Rectal smooth muscle tissue (tissue), 1 donor: ENCODE results near the gene PLA2G4D.
"Not testable (repeated sequence)": the region's sequence is repeated elsewhere in the genome, so short reads cannot be mapped to it uniquely, and the experiment has no call there.

Experiments used
- H3K27ac ChIP-seq: one replicate; pipeline ENCODE4 v1.7.0; 2013; ENCODE audit warnings: low read depth, low read length, inconsistent platforms
- H3K27me3 ChIP-seq: one replicate; pipeline ENCODE4 v1.7.0; 2013; ENCODE audit warnings: low read length; ENCODE audit not compliant: control insufficient read depth, insufficient read depth
- H3K36me3 ChIP-seq: one replicate; pipeline ENCODE4 v1.7.0; 2013; ENCODE audit warnings: low read length; ENCODE audit not compliant: control insufficient read depth, insufficient read depth
- H3K4me1 ChIP-seq: one replicate; pipeline ENCODE4 v1.7.0; 2013; ENCODE audit warnings: low read length; ENCODE audit not compliant: control insufficient read depth, insufficient read depth
- H3K4me3 ChIP-seq: one replicate; pipeline ENCODE4 v1.7.0; 2013; ENCODE audit warnings: low read length
- H3K9ac ChIP-seq: one replicate; pipeline ENCODE4 v1.7.0; 2013; ENCODE audit warnings: low read length

Gene PLA2G4D

DNA sequence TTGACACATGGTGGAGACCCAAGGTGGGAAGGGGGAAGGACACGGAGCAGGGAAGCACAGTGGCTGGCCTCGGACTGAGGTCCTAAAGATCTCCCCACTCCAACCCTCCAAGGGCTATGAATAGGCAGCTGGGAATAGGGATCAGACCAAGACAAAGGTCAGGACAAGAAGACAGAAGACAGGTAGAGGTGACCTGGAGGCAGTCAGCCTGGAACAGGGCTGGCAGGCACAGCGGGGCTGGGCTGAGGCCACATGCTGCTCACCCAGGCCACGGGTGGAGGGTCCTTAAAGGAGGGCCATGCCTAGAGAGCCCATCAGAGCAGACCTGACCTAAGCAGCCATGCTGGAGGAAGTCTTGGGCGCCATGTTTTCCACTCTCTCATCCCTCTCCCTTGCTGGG lies 2.7 kb upstream of the PLA2G4D start:
- Histone ChIP-seq H3K27me3 (no peaks in the 10 kb centered on the region), H3K4me1 (no peaks in the 10 kb centered on the region)

GRCh38 chr15:42093966-42094365 lies 396 bp downstream of the PLA2G4D start:
- H3K4me1 ChIP-seq, result no peaks in the 10 kb centered on the region
- H3K27ac ChIP-seq, result no peak overlapping the region
- no peak overlapping the region for H3K4me3 ChIP-seq
- no peaks in the 10 kb centered on the region for H3K27me3 ChIP-seq
- no peak overlapping the region for H3K9ac ChIP-seq
- H3K36me3 ChIP-seq, result no peaks in the 10 kb centered on the region

More for the DNA sequence above, 2.7 kb upstream of the PLA2G4D start:
- Histone ChIP-seq H3K27ac (no peak overlapping the region), H3K4me3 (no peak overlapping the region), H3K9ac (no peak overlapping the region), H3K36me3 (no peaks in the 10 kb centered on the region)

GRCh38 chr15:42092398-42093318 lies 1.7 kb downstream of the PLA2G4D start:
- H3K27me3 ChIP-seq, result no peaks in the 10 kb centered on the region
- H3K27ac ChIP-seq, result no peak overlapping the region
- no peak overlapping the region for H3K4me3 ChIP-seq
- no peak overlapping the region for H3K9ac ChIP-seq
- H3K36me3 ChIP-seq, result no peaks in the 10 kb centered on the region
- no peaks in the 10 kb centered on the region for H3K4me1 ChIP-seq

- H3K4me3 ChIP-seq, H3K27ac ChIP-seq, H3K27me3 ChIP-seq, H3K36me3 ChIP-seq, H3K9ac ChIP-seq, H3K4me1 ChIP-seq: not testable (repeated sequence)
Measured at GRCh38 chr15:42091753-42092397, 2.5 kb downstream of the PLA2G4D start.

DNA sequence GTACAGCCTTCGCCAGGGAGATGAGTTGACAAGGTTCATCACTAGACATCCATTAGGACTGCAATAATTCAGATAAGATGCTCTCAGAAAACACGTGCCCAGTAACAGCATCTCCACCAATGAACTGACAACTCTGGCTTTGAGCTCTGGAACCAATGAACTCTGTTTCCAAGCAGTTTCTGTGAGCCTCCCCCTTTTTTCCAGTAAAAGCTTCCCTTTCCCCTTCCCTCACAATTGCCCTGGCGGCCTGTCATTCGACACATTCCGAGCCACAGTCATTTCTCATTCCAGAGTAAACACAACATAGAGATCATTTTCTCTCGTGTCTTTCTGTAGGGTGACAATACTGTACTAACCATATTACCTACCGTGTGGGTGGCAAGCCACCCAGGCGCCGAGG lies 3.6 kb downstream of the PLA2G4D start:
- Histone ChIP-seq H3K27ac (no peak overlapping the region), H3K4me3 (no peak overlapping the region), H3K36me3 (no peaks in the 10 kb centered on the region), H3K27me3 (no peaks in the 10 kb centered on the region), H3K4me1 (no peaks in the 10 kb centered on the region), H3K9ac (no peak overlapping the region)

GRCh38 chr15:42090370-42090769 lies 4.0 kb downstream of the PLA2G4D start:
- H3K4me3 ChIP-seq, result no peak overlapping the region
- no peak overlapping the region for H3K9ac ChIP-seq
- H3K36me3 ChIP-seq, result no peaks in the 10 kb centered on the region
- no peaks in the 10 kb centered on the region for H3K27me3 ChIP-seq
- H3K27ac ChIP-seq, result no peak overlapping the region
- H3K4me1 ChIP-seq, result no peaks in the 10 kb centered on the region

DNA sequence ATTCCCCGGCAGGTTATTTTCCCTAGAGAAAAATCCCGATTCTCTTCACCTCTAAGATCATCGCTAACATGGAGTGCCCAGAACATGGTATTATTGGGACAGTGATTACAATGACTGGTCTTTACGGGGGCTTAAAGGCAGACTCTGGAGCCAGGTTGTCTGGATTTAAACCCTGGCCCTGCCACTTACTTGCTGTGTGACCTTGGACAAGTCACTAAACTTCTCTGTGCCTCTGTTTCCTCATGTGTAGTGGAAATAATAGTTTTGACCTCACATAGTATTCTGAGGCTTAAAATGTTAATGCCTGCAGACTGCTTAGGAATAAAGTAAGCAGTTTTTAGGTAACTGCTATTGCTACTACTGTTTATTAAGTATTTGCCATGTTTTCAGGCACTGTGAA lies 4.4 kb downstream of the PLA2G4D start:
- Histone ChIP-seq H3K4me1 (no peaks in the 10 kb centered on the region), H3K27ac (no peak overlapping the region), H3K4me3 (no peak overlapping the region), H3K27me3 (no peaks in the 10 kb centered on the region), H3K9ac (no peak overlapping the region), H3K36me3 (no peaks in the 10 kb centered on the region)

GRCh38 chr15:42088801-42089640 lies 5.3 kb downstream of the PLA2G4D start:
- H3K9ac ChIP-seq, result no peak overlapping the region
- H3K27me3 ChIP-seq, result no peaks in the 10 kb centered on the region

GRCh38 chr15:42087926-42088800 lies 6.2 kb downstream of the PLA2G4D start:
- Histone ChIP-seq H3K4me3 (no peak overlapping the region), H3K9ac (no peak overlapping the region), H3K4me1 (no peaks in the 10 kb centered on the region), H3K36me3 (no peaks in the 10 kb centered on the region), H3K27me3 (no peaks in the 10 kb centered on the region), H3K27ac (no peak overlapping the region)

More at GRCh38 chr15:42088801-42089640, 5.3 kb downstream of the PLA2G4D start:
- Histone ChIP-seq H3K4me1 (no peaks in the 10 kb centered on the region), H3K27ac (no peak overlapping the region), H3K36me3 (no peaks in the 10 kb centered on the region), H3K4me3 (no peak overlapping the region)

- H3K4me3 ChIP-seq, result no peak overlapping the region
- no peak overlapping the region for H3K9ac ChIP-seq
- H3K27me3 ChIP-seq, result peaks cover 3% of the 10 kb centered on the region
- H3K4me1 ChIP-seq, result no peaks in the 10 kb centered on the region
- H3K27ac ChIP-seq, result no peak overlapping the region
- no peaks in the 10 kb centered on the region for H3K36me3 ChIP-seq
Measured at GRCh38 chr15:42087460-42087859, 6.9 kb downstream of the PLA2G4D start.

DNA sequence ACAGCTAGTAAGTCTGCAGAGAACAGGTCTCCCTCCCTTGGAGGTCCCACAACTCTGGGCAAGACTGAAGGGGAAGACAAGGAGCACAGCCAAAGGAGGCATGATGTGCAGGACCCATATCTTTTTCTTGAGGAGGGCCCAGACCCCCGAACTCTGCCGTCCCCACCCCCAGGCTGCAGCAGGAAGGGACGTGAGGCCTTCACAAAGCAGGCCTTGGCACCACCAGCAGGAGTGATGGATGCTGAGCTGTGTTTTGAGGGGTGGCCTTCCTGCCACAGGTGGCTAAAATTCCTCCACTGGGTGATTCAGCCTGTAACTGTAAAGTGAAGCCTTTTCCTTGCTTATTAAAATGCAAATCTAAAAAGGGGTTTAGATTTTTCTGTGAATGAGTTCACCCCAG lies 8.6 kb downstream of the PLA2G4D start:
- H3K36me3 ChIP-seq, result no peaks in the 10 kb centered on the region
- no peak overlapping the region for H3K27ac ChIP-seq
- H3K4me1 ChIP-seq, result no peaks in the 10 kb centered on the region
- no peak overlapping the region for H3K9ac ChIP-seq
- H3K27me3 ChIP-seq, result peaks cover 3% of the 10 kb centered on the region
- no peak overlapping the region for H3K4me3 ChIP-seq
